Measurements from ENCODE around the gene SLC9A3. TPM values are rescaled to one million over a fixed set of nuclear protein-coding genes. Genes with fewer than 3 reads are reported as not detected.

SLC9A3 gene
- polyA plus RNA-seq, 3 donors: 0.31 to 0.42 (median 0.36) TPM

DNA sequence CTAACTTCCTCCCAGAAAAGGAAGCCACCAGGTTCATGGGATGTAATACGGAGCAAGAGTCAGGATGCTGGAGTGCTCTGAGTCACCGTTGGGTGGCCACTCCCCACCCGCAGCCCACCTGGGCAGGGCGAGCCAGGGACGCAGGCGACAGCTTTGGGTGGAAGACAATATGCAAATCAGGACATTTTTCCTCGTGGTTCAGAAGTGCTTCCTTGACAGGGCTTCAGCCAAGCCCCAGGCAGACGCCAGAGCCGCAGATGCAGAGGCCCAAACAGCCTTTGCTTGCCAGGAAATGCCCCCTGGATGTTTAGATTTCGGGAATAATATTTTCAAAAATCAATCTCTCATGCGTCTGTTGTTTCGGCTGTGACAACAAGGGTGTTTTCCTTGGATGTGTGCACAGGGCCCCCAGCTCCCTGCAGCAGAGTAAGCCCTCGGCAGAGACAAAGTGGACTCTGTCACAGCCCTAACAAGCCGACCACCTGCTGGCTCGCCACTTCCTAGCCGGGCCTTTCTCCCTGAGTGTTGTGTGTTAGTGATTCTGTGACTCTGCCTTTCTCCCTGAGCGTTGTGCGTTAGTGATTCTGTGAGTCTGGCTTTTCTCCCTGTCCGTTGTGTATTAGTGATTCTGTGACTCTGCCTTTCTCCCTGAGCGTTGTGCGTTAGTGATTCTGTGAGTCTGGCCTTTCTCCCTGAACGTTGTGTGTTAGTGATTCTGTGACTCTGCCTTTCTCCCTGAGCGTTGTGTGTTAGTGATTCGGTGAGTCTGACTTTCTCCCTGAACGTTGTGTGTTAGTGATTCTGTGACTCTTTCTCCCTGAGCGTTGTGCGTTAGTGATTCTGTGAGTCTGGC is 11.8 kb upstream of the SLC9A3 start:
- H3K4me1 Mint-ChIP-seq: peaks cover 9% of the 10 kb centered on the region
- no peak overlapping the region for H3K4me2 ChIP-seq (replicated peaks; ENCODE audit: extremely low read depth, low read length, poor library complexity, severe bottlenecking)
- no peak overlapping the region for H3K4me3 ChIP-seq (replicated peaks in 1 of 3; ENCODE audit: low read depth in 2 of 3, low read length in 3 of 3)
- H2AFZ ChIP-seq (ENCODE audit: insufficient read depth, low read depth, low read length, poor library complexity, severe bottlenecking): no peak overlapping the region
- peak overlapping the region in 1 of 2 donors; percentile 47 for H3K4me3 Mint-ChIP-seq
- H3K27ac Mint-ChIP-seq: no peak overlapping the region
- intact Hi-C loops (cut with micrococcal nuclease): no loop called here
- peaks cover 74 to 97% (median 89%) of the 10 kb centered on the region in 3 donors for H3K27me3 Mint-ChIP-seq (ENCODE audit: low read depth in 3 of 3)
- H3K36me3 Mint-ChIP-seq: no peaks in the 10 kb centered on the region
- no peak for DNase-seq
- 55% methylated on average over 16 of the region's 27 CpGs for WGBS (ENCODE audit: insufficient coverage)
- H3K9me3 ChIP-seq (replicated peaks in 1 of 2; ENCODE audit: control insufficient read depth in 1 of 2, insufficient read depth in 1 of 2, low read length in 2 of 2): peaks cover 7% of the 10 kb centered on the region in 2 donors
- H3K4me1 ChIP-seq (ENCODE audit: control insufficient read depth in 1 of 2, insufficient read depth in 2 of 2, low read length in 2 of 2): peaks cover 10 to 15% of the 10 kb centered on the region in 2 donors
- H3K27me3 ChIP-seq (ENCODE audit: control insufficient read depth in 2 of 2, insufficient read depth in 2 of 2, low read length in 2 of 2): peaks cover 6 to 95% of the 10 kb centered on the region in 2 donors
- H3K9ac ChIP-seq (ENCODE audit: insufficient read depth, low read length, poor library complexity, severe bottlenecking): no peak overlapping the region
- H3K27ac ChIP-seq (ENCODE audit: low read depth in 1 of 2, low read length in 2 of 2): no peak overlapping the region
- H4K20me1 ChIP-seq (ENCODE audit: insufficient read depth, low read length): no peaks in the 10 kb centered on the region
- TF ChIP-seq, protein P1, sequence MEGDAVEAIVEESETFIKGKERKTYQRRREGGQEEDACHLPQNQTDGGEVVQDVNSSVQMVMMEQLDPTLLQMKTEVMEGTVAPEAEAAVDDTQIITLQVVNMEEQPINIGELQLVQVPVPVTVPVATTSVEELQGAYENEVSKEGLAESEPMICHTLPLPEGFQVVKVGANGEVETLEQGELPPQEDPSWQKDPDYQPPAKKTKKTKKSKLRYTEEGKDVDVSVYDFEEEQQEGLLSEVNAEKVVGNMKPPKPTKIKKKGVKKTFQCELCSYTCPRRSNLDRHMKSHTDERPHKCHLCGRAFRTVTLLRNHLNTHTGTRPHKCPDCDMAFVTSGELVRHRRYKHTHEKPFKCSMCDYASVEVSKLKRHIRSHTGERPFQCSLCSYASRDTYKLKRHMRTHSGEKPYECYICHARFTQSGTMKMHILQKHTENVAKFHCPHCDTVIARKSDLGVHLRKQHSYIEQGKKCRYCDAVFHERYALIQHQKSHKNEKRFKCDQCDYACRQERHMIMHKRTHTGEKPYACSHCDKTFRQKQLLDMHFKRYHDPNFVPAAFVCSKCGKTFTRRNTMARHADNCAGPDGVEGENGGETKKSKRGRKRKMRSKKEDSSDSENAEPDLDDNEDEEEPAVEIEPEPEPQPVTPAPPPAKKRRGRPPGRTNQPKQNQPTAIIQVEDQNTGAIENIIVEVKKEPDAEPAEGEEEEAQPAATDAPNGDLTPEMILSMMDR (IDR thresholded peaks at IDR 0.05): no peak
- H3K36me3 ChIP-seq (replicated peaks in 1 of 2; ENCODE audit: control insufficient read depth in 1 of 2, insufficient read depth in 2 of 2, low read length in 2 of 2): no peaks in the 10 kb centered on the region
- peaks cover 0 to 11% (median 3%) of the 10 kb centered on the region in 7 donors for H3K9me3 Mint-ChIP-seq
- H3K79me2 ChIP-seq (ENCODE audit: insufficient read depth, low read length): no peaks in the 10 kb centered on the region

DNA sequence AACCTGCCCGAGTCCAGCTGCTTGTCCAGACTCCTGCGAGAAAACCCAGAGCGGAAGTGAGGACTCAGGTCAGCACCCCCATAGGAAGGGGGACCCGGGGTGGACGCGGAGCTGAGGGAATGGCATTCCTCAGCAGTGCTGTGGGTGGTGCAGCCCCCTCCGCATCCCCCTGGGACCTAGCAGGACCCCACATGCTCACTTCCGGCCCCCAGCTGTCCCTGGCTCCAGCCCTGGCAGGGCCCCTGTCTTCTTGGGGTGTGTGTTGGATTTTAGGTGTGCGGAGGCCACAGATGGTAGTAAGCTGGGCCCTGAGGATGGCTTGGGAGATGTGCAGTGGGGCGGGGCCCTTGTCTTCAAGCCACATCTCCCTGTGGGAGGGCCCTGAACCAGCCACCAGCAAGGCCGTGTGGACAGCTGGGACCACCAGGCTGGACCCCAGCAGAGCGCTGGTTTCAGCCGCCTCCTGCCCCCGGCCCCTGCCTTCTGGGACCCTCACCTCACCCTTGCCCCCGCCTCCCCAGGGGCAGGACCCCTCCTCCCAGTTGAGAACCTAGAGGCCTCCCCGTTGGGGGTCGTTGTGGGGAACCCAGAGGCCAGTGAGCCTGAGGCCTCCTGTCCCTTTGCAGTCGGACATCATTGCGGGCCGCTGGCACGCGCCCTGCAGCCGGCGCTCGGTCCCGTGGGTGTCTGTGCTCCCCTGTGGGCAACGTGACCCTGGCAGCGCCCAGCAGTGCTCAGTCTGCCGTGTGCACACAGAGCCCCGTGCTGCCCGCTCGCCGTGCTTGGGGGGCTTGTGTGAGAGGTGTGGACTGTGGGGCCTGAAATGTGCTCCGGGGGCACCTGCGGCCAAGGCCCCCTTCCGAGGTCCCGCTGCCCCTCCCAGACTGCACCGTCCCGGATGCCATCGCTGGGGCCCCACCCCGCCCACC is 10.8 kb upstream of the SLC9A3 start:
- no peak for DNase-seq
- Histone ChIP-seq H3K36me3 (replicated peaks in 1 of 2; ENCODE audit: control insufficient read depth in 1 of 2, insufficient read depth in 2 of 2, low read length in 2 of 2) (no peaks in the 10 kb centered on the region), H4K20me1 (ENCODE audit: insufficient read depth, low read length) (no peaks in the 10 kb centered on the region), H3K4me2 (replicated peaks; ENCODE audit: extremely low read depth, low read length, poor library complexity, severe bottlenecking) (no peak overlapping the region), H3K27ac (ENCODE audit: low read depth in 1 of 2, low read length in 2 of 2) (no peak overlapping the region), H3K79me2 (ENCODE audit: insufficient read depth, low read length) (no peaks in the 10 kb centered on the region), H3K9ac (ENCODE audit: insufficient read depth, low read length, poor library complexity, severe bottlenecking) (no peak overlapping the region), H3K9me3 (replicated peaks in 1 of 2; ENCODE audit: control insufficient read depth in 1 of 2, insufficient read depth in 1 of 2, low read length in 2 of 2) (peaks cover 7 to 15% of the 10 kb centered on the region in 2 donors), H3K4me3 (replicated peaks in 1 of 3; ENCODE audit: low read depth in 2 of 3, low read length in 3 of 3) (no peak overlapping the region), H3K4me1 (ENCODE audit: control insufficient read depth in 1 of 2, insufficient read depth in 2 of 2, low read length in 2 of 2) (peaks cover 21 to 25% of the 10 kb centered on the region in 2 donors), H2AFZ (ENCODE audit: insufficient read depth, low read depth, low read length, poor library complexity, severe bottlenecking) (no peak overlapping the region), H3K27me3 (ENCODE audit: control insufficient read depth in 2 of 2, insufficient read depth in 2 of 2, low read length in 2 of 2) (peaks cover 6 to 85% of the 10 kb centered on the region in 2 donors)
- intact Hi-C loops (cut with micrococcal nuclease): no loop called here
- H3K9me3 Mint-ChIP-seq: peaks cover 0 to 13% (median 8%) of the 10 kb centered on the region in 7 donors
- peaks cover 66 to 87% (median 86%) of the 10 kb centered on the region in 3 donors for H3K27me3 Mint-ChIP-seq (ENCODE audit: low read depth in 3 of 3)
- no peaks in the 10 kb centered on the region for H3K36me3 Mint-ChIP-seq
- WGBS (ENCODE audit: insufficient coverage): 89% methylated on average over 25 of the region's 41 CpGs
- peaks cover 19% of the 10 kb centered on the region for H3K4me1 Mint-ChIP-seq
- TF ChIP-seq, protein P1 (IDR thresholded peaks at IDR 0.05): no peak
- H3K27ac Mint-ChIP-seq: no peak overlapping the region
- H3K4me3 Mint-ChIP-seq: peak overlapping the region in 1 of 2 donors; percentile 63
